ENCODE data around the gene LRP6. TPM values are rescaled to one million over a fixed set of nuclear protein-coding genes. Genes with fewer than 3 reads are reported as not detected.

Gene LRP6
- total RNA-seq, 1 experiment from 2014 or later: 62.4 TPM

DNA sequence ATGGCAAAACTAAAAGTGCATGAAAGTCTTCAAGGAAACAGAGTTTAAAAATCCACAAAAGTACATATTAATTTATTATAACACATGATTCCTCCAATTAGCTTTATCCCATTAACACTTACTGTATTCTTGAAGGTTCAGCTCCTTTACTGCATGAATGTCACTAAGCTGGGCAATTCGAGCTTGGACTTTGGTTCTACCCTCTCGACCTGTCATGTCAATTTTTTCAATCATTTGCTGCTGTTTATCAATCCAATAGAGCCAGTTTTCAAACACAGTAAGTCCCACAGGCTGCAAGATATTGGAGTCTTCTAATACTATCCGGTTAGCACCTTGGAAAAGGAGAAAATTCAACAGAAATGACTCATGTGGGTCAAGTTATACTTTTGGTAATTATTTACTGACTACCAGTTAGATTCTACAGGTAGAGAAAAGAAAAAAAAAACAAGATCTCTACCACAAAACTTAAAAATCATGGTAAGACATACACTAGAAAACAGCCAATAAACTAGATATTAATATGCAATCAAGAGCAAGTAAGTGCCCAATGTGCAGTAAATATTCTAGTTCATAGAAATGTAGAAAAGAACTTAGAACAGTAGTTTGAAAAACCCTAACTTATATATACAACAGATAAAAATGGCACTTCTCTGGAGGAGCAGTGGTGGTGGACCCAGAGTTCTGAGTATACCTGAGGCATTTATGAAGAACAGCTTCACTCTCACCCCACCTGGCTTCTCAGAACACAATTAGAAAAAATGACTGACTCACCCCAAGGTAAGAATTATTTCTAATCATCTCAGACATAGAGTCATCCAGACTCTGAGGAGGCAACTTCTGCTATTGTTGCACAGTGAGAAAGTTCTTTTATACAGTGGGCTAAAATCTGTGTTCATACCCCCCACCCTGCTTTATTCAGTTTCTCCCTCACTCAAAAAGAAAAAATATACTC is 128.4 kb downstream of the LRP6 start:
- Mint-ChIP-seq H3K4me1 (peaks cover 0 to 17% of the 10 kb centered on the region in 2 experiments; a peak in 3 of 4 replicates), H3K4me3 (no peak overlapping the region), H3K27me3 (ENCODE audit: low read depth) (no peaks in the 10 kb centered on the region), H3K27ac (no peak overlapping the region), H3K36me3 (ENCODE audit: insufficient read depth in 1 of 3, low read depth in 3 of 3) (peaks cover 11 to 54% (median 45%) of the 10 kb centered on the region in 3 experiments; a peak in 5 of 7 replicates), H3K9me3 (no peaks in the 10 kb centered on the region)
- H3K4ac ChIP-seq (ENCODE audit: low read depth, low read length): no peak overlapping the region
- no peak overlapping the region for H3K4me2 ChIP-seq (ENCODE audit: insufficient read depth, insufficient read length, low read length)
- H4K8ac ChIP-seq (replicated peaks; ENCODE audit: insufficient read length, low read depth, low read length): no peak overlapping the region
- no peaks in the 10 kb centered on the region for H3K27me3 ChIP-seq (ENCODE audit: insufficient read depth, low read length)
- no peak overlapping the region for H2BK15ac ChIP-seq (ENCODE audit: low read depth, low read length)
- H3T11ph ChIP-seq (ENCODE audit: low read length): no peak overlapping the region
- H3K14ac ChIP-seq (ENCODE audit: insufficient read depth, low read length): no peak overlapping the region
- H3K9me3 ChIP-seq (ENCODE audit: control insufficient read depth, low read depth, low read length): no peaks in the 10 kb centered on the region
- H2BK12ac ChIP-seq (ENCODE audit: insufficient read length, low read depth, low read length): no peak overlapping the region
- DNase-seq: no peak
- no peak overlapping the region for H4K91ac ChIP-seq (ENCODE audit: insufficient read length, low read depth, low read length)
- no peak overlapping the region for H2AFZ ChIP-seq (ENCODE audit: low read length)
- H3K79me2 ChIP-seq (ENCODE audit: insufficient read depth, low read length): no peaks in the 10 kb centered on the region
- no peaks in the 10 kb centered on the region for H3K79me1 ChIP-seq (ENCODE audit: insufficient read depth, low read depth, low read length, poor library complexity, severe bottlenecking)
- no peaks in the 10 kb centered on the region for H4K20me1 ChIP-seq (ENCODE audit: control insufficient read depth, insufficient read depth, insufficient read length)
- no peak overlapping the region for H3K56ac ChIP-seq (ENCODE audit: insufficient read length, low read depth, low read length)
- no peaks in the 10 kb centered on the region for H3K23me2 ChIP-seq (ENCODE audit: insufficient read length, low read depth, low read length, poor library complexity, severe bottlenecking)
- no peak overlapping the region for H3K9ac ChIP-seq (ENCODE audit: extremely low read depth, insufficient read length, low read length)
- no peak overlapping the region for H2BK120ac ChIP-seq (ENCODE audit: low read depth, low read length, poor library complexity, severe bottlenecking)
- no peak overlapping the region for H3K23ac ChIP-seq (ENCODE audit: insufficient read length, low read depth, low read length)
- H2AK5ac ChIP-seq (ENCODE audit: insufficient read length, low read length): no peak overlapping the region
- TF ChIP-seq, protein P1, sequence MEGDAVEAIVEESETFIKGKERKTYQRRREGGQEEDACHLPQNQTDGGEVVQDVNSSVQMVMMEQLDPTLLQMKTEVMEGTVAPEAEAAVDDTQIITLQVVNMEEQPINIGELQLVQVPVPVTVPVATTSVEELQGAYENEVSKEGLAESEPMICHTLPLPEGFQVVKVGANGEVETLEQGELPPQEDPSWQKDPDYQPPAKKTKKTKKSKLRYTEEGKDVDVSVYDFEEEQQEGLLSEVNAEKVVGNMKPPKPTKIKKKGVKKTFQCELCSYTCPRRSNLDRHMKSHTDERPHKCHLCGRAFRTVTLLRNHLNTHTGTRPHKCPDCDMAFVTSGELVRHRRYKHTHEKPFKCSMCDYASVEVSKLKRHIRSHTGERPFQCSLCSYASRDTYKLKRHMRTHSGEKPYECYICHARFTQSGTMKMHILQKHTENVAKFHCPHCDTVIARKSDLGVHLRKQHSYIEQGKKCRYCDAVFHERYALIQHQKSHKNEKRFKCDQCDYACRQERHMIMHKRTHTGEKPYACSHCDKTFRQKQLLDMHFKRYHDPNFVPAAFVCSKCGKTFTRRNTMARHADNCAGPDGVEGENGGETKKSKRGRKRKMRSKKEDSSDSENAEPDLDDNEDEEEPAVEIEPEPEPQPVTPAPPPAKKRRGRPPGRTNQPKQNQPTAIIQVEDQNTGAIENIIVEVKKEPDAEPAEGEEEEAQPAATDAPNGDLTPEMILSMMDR (conservative IDR thresholded peaks at IDR 0.05): no peak
- no peak overlapping the region for H2BK20ac ChIP-seq (ENCODE audit: low read depth, low read length, poor library complexity, severe bottlenecking)
- H2BK5ac ChIP-seq (ENCODE audit: insufficient read length, low read length): no peak overlapping the region
- no peaks in the 10 kb centered on the region for H3K4me1 ChIP-seq (ENCODE audit: insufficient read depth, low read length)
- H3K18ac ChIP-seq (ENCODE audit: insufficient read length, low read depth, low read length): no peak overlapping the region
- no peak overlapping the region for H4K5ac ChIP-seq (ENCODE audit: insufficient read length, low read depth, low read length)
- no peak overlapping the region for H3K27ac ChIP-seq (ENCODE audit: insufficient read length, low read depth, low read length)
- no CpG with 5 or more reads among the region's 3 CpGs for WGBS (ENCODE audit: extremely low coverage, insufficient read length, low lambda C conversion rate)
